NCI-H526 treated with DMSO at 0.1 percent for 48 hours (cell line): Measurements from ENCODE around the gene NBPF1.
"Not testable (repeated sequence)": the region's sequence is repeated elsewhere in the genome, so short reads cannot be mapped to it uniquely, and the experiment has no call there.

Experiments
- DNase-seq: peaks from one replicate; lab custom pipeline; 2025; lab: John Stamatoyannopoulos, UW

The NBPF1 gene

GRCh38 chr1:16621681-16622315 lies 8.4 kb upstream of the NBPF1 start:
- DNase-seq = not testable (repeated sequence)

GRCh38 chr1:16621300-16621658 lies 7.9 kb upstream of the NBPF1 start:
- DNase-seq = no peak

DNA sequence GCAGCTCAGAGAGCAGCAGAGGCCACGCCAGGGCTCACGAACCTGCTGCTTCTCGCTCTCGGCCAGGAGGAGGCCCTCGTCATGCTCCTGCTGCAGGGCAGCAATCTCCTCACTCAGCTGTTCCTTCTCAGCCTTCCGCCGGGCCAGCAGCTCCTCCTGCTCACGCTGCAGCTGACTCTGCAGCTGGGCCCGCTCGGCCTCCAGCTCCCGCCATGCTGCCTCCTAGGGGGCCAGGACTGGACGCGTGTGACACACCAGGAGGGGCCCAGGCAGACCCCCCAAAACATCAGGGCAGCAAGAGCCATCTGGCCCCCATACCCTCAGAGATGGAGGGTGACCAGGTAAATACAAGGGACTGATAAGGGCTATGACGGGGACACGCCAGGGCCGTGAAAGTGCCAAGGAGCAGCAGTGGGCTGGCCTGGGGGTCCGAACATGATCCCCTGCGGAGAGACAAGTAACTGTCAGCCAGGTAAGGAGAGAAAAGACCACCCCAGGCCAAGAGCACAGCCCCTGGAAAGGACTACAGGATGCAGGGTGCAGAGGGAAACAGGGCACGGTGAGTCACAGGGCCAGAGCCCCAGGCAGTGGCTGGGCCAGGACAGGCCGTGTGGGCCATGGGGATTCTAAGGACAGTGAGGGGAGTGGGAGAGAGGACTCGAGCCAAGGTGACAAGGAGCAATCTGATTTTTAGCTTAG lies 6.6 kb upstream of the NBPF1 start:
- not testable (repeated sequence) for DNase-seq

- DNase-seq = no peak
Measured at GRCh38 chr1:16618719-16619118, 5.4 kb upstream of the NBPF1 start.

GRCh38 chr1:16617778-16618580 lies 4.6 kb upstream of the NBPF1 start:
- no peak for DNase-seq

- no peak for DNase-seq
Measured at GRCh38 chr1:16617114-16617631, 3.8 kb upstream of the NBPF1 start.

DNA sequence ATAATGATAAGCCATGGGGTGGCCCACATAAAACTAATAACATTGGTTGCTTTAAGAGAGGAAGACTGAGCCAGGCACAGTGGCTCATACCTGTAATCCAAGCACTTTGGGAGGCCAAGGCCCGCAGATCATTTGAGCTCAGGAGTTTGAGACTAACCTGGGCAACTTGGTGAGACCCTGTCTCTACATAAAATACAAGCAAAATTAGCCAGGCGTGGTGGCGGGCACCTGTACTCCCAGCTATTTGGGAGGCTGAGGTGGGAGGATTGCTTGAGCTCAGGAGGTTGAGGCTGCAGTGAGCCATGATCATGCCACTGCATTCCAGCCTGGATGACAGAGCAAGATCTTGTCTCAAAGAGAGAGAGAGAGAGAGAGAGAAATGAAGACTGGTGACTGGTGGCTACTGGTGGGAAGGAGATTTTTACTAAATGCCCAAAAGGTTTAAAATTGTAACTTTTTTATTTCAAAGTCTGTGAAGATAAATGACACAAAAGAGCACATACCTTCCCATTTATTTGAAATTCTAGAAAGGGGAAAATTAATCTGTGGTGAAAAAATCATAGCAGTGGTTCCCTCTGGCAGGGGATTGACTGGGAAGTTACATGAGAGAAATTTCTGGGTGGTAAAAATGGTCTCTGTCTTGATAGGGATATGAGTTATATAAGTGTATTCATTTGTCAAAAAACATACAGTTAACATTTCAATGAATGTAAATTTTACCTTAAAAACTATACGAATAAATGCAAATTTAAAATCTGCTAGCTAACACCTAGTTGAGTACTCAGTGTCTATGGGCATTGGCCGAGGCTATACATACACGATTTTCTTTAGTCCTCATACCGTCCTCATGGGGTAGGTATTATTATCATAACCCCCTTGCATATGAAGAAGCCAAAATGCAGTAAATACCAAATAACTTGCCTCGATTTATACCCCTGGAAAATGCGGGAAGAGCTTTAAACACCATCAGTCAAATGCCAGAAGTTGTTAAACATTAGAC lies 2.2 kb upstream of the NBPF1 start:
- no peak for DNase-seq

GRCh38 chr1:16614361-16615252 lies 1.2 kb upstream of the NBPF1 start:
- DNase-seq = no peak

GRCh38 chr1:16612332-16613172 lies 812 bp downstream of the NBPF1 start:
- peak; percentile 39 for DNase-seq

- DNase-seq = not testable (repeated sequence)
Measured at GRCh38 chr1:16611981-16612331, 1.4 kb downstream of the NBPF1 start.

- DNase-seq = not testable (repeated sequence)
Measured at GRCh38 chr1:16611164-16611563, 2.2 kb downstream of the NBPF1 start.

- not testable (repeated sequence) for DNase-seq
Measured at GRCh38 chr1:16610553-16610952, 2.8 kb downstream of the NBPF1 start.

DNA sequence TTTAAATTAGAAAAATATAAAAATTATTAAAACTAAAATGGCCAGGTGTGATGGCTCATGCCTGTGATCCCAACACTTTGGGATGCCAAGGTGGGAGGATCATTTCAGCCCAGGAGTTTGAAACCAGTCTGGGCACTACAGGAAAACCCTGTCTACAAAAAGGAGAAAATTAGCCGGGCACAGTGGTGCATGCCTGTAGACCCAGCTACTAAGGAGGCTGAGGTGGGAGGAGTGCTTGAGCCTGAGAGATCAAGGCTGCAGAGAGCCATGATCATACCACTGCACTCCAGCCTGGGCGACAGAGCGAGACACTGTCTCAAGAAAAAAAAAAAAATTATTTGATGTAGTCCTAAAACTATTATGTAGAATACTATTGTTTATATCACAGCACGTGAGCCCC lies 3.6 kb downstream of the NBPF1 start:
- DNase-seq = not testable (repeated sequence)

- DNase-seq = no peak
Measured at GRCh38 chr1:16608838-16609560, 4.4 kb downstream of the NBPF1 start.

DNA sequence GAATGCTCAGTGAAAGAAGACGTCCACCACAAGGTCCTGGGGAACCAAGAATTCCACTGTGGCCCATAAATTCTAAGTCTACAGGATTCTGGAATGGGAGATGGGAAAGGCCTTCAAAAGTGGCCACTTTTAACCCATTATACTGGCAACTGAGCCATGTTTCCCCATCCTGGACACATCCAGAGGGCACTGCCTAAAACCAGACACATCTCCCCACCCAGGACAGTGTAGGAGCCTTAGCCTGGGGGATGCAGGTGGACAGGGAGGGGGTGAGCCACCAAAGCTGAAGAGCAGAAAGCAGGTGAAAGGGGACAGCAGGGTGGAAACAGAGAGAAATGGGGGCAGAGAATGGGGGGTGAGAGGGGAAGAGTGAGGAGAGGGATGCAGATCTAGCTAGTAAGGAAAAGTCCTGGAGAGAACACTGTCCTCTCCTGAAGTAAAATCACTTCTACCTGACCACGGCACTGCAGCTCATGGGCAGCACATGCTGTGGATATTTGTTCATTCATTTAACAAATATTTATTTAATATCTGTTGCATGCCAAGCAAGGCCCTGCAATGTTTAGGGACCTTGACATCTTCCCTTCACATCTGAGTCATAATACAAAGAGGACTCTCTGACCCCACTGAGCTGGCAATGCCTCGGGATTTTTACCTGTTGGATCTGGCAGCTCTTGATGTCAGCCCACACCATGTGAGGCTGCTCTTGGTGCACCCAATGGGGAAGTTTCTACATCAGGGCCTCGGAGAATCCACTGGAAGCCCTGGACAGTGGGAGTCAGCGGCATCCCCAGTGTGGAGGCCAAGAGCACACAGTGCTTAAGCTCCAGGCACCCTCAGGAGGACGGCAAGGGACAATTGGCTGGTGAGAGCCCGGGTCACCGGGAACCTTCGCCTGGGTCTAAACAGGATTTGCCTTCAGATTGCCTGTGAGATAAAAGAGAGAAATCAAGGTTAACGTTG lies 5.2 kb downstream of the NBPF1 start:
- DNase-seq = not testable (repeated sequence)

GRCh38 chr1:16607433-16607851 lies 5.9 kb downstream of the NBPF1 start:
- no peak for DNase-seq

DNA sequence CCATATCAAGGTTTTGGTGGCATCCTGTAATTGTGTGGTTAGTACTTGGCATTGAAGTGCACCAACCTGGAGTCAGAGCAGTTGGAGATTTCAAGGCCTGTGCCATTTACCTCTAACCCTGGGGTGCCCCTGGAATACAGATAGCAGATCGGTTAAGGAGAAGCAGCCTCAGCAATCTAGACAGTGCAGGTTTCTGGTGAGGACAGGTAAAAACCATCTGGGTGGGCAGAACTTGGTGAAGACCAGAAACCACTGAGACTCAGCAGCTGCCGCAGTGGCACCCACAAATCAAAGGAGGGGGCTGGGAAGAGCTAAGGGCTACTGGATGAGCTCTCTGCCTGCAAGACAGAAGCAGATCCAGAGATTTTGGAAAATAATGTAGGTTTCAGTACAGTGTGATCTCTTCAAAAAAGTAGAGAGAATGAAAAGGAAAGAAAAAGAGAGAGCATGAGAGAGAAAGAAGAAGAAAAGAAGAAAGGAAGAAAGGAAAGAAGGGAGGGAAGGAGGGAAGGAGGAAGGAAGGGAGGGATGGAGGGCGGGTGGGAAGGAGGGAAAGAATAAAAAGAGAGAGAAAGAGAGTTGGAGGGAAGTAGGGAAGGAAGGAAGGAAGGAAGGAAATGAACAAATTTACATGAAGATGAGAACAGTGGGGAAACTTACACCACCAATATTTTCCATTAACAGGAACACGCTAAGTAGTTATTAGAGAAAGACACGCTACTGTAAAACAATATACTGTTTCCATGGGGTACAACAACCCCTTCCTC lies 6.5 kb downstream of the NBPF1 start:
- DNase-seq = not testable (repeated sequence)
